DND-41 (cell line): ENCODE data around the gene TGFB1I1.

Source experiments
- ATAC-seq: fragments of 200-7000 bp; cut with Tn5 transposase; 3 replicates; pipeline ENCODE4 v1.9.1; 2021; ENCODE audit warnings: low read depth; ENCODE audit not compliant: insufficient read depth
- DNase-seq: peaks from one replicate; pipeline ENCODE4 v3.0.0-alpha.2; 2020
- H2AFZ ChIP-seq: 2 replicates; pipeline ENCODE4 v1.6.0; 2012; ENCODE audit warnings: low read depth, low read length
- H3K27ac ChIP-seq: 2 replicates; pipeline ENCODE4 v1.5.1; 2012; ENCODE audit warnings: low read length, inconsistent platforms
- H3K27me3 ChIP-seq: fragments of 200-600 bp; sonication (generic); 2 replicates; pipeline ENCODE4 v1.6.0; 2012; ENCODE audit warnings: low read length, mild to moderate bottlenecking, inconsistent platforms; ENCODE audit not compliant: insufficient read depth, poor library complexity
- H3K36me3 ChIP-seq: 2 replicates; pipeline ENCODE4 v1.5.1; 2012; ENCODE audit warnings: low read length, inconsistent platforms; ENCODE audit not compliant: insufficient read depth
- H3K4me1 ChIP-seq: 2 replicates; pipeline ENCODE4 v1.5.1; 2012; ENCODE audit warnings: mild to moderate bottlenecking, low read length; ENCODE audit not compliant: insufficient read depth
- H3K4me2 ChIP-seq: 2 replicates; pipeline ENCODE4 v1.6.0; 2012; ENCODE audit warnings: mild to moderate bottlenecking, moderate library complexity, low read length, inconsistent platforms; ENCODE audit not compliant: insufficient read depth
- H3K4me3 ChIP-seq, 2 experiments: fragments of 200-600 bp in 1 of 2; shearing (Covaris generic) in 1 of 2; 2 replicates each; pipeline ENCODE4 v1.5.1; 2012 to 2016; ENCODE audit warnings: inconsistent platforms in 2 of 2, low read length in 2 of 2, mild to moderate bottlenecking in 2 of 2, low read depth in 1 of 2, moderate library complexity in 1 of 2
- H3K79me2 ChIP-seq: 2 replicates; pipeline ENCODE4 v1.6.0; 2012; ENCODE audit warnings: low read length, inconsistent platforms; ENCODE audit not compliant: insufficient read depth
- H3K9ac ChIP-seq: 2 replicates; pipeline ENCODE4 v1.6.0; 2012; ENCODE audit warnings: low read depth, mild to moderate bottlenecking, inconsistent platforms, low read length, moderate library complexity
- H3K9me3 ChIP-seq: 2 replicates; pipeline ENCODE4 v1.5.1; 2012; ENCODE audit warnings: low read length, moderate library complexity, mild to moderate bottlenecking, inconsistent platforms; ENCODE audit not compliant: insufficient read depth, severe bottlenecking
- H4K20me1 ChIP-seq: 2 replicates; pipeline ENCODE4 v1.6.0; 2012; ENCODE audit warnings: low read length; ENCODE audit not compliant: insufficient read depth
- CTCF ChIP-seq: IDR thresholded peaks from 2 replicates; pipeline ENCODE4 v1.5.1; 2012; ENCODE audit warnings: borderline replicate concordance, low read length, moderate library complexity, mild to moderate bottlenecking; ENCODE audit not compliant: poor library complexity, severe bottlenecking; ENCODE audit errors: extremely low read depth
- EZH2 ChIP-seq: IDR thresholded peaks from 3 replicates; pipeline ENCODE4 v1.6.1; 2012; ENCODE audit warnings: borderline replicate concordance, low read depth, mild to moderate bottlenecking, moderate library complexity, low read length, inconsistent platforms; ENCODE audit not compliant: severe bottlenecking

Gene TGFB1I1

DNA sequence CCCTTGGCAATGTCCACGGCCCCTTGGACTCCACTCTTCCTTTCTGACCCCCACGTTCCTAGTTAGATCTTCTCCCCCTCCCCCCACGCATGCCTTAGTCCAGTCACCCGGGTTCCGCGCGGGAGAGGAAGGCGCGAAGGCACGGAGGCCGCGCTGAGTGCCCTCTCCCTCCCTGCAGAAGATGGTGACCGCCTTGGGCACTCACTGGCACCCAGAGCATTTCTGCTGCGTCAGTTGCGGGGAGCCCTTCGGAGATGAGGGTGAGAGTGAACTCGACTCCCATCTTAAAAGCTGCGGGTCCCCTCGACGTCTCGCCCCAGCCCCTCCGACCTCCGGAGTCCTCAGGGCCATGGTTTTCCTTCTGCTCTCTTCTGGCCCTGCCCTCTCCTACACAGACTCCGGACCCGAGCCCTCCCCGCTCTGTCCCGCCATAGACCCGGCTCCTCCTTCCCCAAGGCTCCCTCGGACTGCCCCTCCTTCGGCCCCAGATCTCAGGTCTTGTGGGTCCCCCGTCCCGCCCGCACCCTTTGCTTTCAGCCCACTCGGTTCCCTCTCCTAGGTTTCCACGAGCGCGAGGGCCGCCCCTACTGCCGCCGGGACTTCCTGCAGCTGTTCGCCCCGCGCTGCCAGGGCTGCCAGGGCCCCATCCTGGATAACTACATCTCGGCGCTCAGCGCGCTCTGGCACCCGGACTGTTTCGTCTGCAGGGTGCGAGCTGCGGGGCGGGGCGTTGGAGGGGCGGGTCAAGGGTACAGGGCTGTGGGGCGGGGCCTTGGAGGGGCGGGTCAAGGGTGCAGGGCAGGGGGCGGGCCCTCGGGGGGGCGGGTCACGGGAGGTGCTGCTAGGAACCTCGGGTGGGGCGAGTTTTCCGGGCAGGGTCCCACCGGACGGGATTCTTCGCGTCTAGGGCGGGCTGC, 4.6 kb downstream of the TGFB1I1 start:
- ATAC-seq (peak; percentile 92), DNase-seq (peak; percentile 92)
- H3K27ac ChIP-seq, result peak overlapping the region; percentile 64
- H3K27me3 ChIP-seq, result no peaks in the 10 kb centered on the region
- no peaks in the 10 kb centered on the region for H3K9me3 ChIP-seq
- no peaks in the 10 kb centered on the region for H3K36me3 ChIP-seq
- H3K4me1 ChIP-seq, result peaks cover 18% of the 10 kb centered on the region
- peak overlapping the region; percentile 66 for H3K9ac ChIP-seq
- H2AFZ ChIP-seq, result peak overlapping the region; percentile 84
- peak overlapping the region; percentile 77 for H3K4me2 ChIP-seq
- H3K4me3 ChIP-seq, result peak overlapping the region; percentile 7 to 58; a peak in 3 of 4 replicates
- H4K20me1 ChIP-seq, result no peaks in the 10 kb centered on the region
- no peaks in the 10 kb centered on the region for H3K79me2 ChIP-seq
- TF ChIP-seq EZH2 (no peak), CTCF (no peak)

DNA sequence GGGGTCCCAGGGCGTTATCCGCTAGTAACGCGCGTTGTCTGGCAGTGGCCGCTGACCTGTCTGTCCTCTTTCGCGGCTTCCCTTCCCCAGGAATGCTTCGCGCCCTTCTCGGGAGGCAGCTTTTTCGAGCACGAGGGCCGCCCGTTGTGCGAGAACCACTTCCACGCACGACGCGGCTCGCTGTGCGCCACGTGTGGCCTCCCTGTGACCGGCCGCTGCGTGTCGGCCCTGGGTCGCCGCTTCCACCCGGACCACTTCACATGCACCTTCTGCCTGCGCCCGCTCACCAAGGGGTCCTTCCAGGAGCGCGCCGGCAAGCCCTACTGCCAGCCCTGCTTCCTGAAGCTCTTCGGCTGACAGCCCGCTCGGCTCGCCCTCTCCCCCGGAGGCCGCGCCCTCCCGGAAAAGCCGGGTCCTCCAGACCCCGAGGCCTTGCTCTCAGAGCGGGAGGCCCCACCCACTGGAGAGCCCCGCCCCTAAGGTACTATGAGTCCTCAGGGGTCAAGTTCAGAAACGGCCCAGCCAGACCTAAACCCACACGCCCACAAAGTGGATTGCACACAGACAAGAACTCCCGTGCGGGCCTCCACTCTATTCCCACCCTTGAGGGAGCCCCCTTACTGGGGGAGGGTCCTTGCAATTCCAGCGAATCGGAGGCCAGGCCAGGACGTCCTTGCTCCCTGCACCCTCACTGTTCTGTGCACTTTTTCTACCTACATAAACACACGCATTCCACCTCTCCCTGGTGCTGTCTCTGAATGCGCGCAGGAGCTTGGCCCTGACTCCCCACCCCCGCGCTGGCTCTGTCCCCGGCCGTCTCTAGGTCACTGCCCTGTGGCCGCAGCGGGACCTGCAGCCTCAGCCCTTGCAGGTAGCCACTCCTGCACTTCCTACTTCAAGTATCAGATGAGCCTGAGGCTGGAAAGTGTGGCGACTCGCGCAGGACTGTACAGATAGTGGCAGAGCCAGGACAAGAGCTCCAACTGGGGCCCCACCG, 5.6 kb downstream of the TGFB1I1 start:
- ATAC-seq (peak; percentile 56), DNase-seq (peak; percentile 67)
- H3K9ac ChIP-seq, result peak overlapping the region; percentile 45; the same call in 1 of the 2 replicates
- no peaks in the 10 kb centered on the region for H3K9me3 ChIP-seq
- H3K4me1 ChIP-seq, result peaks cover 18% of the 10 kb centered on the region
- H2AFZ ChIP-seq, result peak overlapping the region; percentile 68
- peak overlapping the region; percentile 77 for H3K4me2 ChIP-seq
- H3K4me3 ChIP-seq, result peak overlapping the region in 1 of 2 experiments; percentile 56; a peak in 2 of 4 replicates
- no peaks in the 10 kb centered on the region for H4K20me1 ChIP-seq
- H3K27me3 ChIP-seq, result peaks cover 3% of the 10 kb centered on the region
- TF ChIP-seq CTCF (no peak), EZH2 (no peak)
- H3K36me3 ChIP-seq, result no peaks in the 10 kb centered on the region
- no peak overlapping the region for H3K27ac ChIP-seq
- no peaks in the 10 kb centered on the region for H3K79me2 ChIP-seq

DNA sequence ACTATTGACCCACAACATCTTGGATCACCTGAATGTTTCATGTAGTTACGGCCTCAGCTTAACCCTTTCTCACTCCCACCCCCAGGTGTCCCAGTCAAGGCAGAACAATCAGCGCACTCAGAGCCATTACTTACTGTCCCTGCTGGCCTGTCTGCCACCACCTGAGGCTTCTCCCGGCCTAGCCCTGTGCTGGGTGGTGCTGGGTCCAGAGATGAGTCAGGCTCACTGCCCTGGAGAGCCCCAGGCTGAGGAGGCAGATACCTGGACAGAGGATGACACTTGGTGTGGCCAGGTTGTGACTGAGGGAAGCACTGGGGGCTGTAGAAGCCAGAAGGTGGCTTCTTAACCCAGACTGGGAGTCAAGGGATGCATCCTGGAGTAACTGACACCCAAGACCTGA, 7.0 kb downstream of the TGFB1I1 start:
- H3K79me2 ChIP-seq, result no peaks in the 10 kb centered on the region
- no peak for ATAC-seq
- H4K20me1 ChIP-seq, result no peaks in the 10 kb centered on the region
- TF ChIP-seq CTCF, result no peak
- H3K36me3 ChIP-seq, result no peaks in the 10 kb centered on the region
- H3K9me3 ChIP-seq, result no peaks in the 10 kb centered on the region
- peaks cover 18% of the 10 kb centered on the region for H3K4me1 ChIP-seq
- H3K27ac ChIP-seq, result no peak overlapping the region
- H3K27me3 ChIP-seq, result peaks cover 3% of the 10 kb centered on the region
- H3K4me3 ChIP-seq, result no peak overlapping the region
- H3K9ac ChIP-seq, result no peak overlapping the region
- DNase-seq, result no peak
- H3K4me2 ChIP-seq, result no peak overlapping the region
- no peak overlapping the region for H2AFZ ChIP-seq
